Calu3 (cell line): Measurements from ENCODE around the gene ABCC10. TPM values are rescaled to one million over a fixed set of nuclear protein-coding genes. Genes with fewer than 3 reads are reported as not detected.
A peak's percentile ranks its signal among the peaks of the same experiment; 100 is the strongest.
"Not testable (repeated sequence)": the region's sequence is repeated elsewhere in the genome, so short reads cannot be mapped to it uniquely, and the experiment has no call there.

ENCODE experiments used
- BruUV-seq: library from RNA; stranded (reverse); fragments of 400-500 nt; replicated peaks from 2 replicates; lab custom pipeline; 2021; lab: Mats Ljungman, UMichigan
- CTCF ChIA-PET: fragments of 300-600 bp; sonication (Branson Sonifier 250); formaldehyde crosslinking; loops from one replicate; lab custom pipeline; 2022; ENCODE audit warnings: antibody characterized with exemption; lab: Charles Lee
- DNase-seq: peaks from one replicate; pipeline ENCODE4 v3.0.0; 2022
- H3K27ac Mint-ChIP-seq: one replicate; pipeline ENCODE4 v1.8.0; 2022; ENCODE audit warnings: mixed read lengths; ENCODE audit not compliant: unreplicated experiment
- H3K27me3 Mint-ChIP-seq: one replicate; pipeline ENCODE4 v1.8.0; 2022; ENCODE audit warnings: mixed read lengths; ENCODE audit not compliant: unreplicated experiment
- H3K36me3 Mint-ChIP-seq: one replicate; pipeline ENCODE4 v1.8.0; 2022; ENCODE audit warnings: mild to moderate bottlenecking, moderate library complexity, mixed read lengths; ENCODE audit not compliant: insufficient read depth, unreplicated experiment
- H3K4me1 Mint-ChIP-seq: one replicate; pipeline ENCODE4 v1.8.0; 2022; ENCODE audit warnings: mild to moderate bottlenecking, low read depth, mixed read lengths; ENCODE audit not compliant: unreplicated experiment
- H3K4me3 Mint-ChIP-seq: one replicate; pipeline ENCODE4 v1.8.0; 2022; ENCODE audit warnings: mild to moderate bottlenecking, low read depth, moderate library complexity, mixed read lengths; ENCODE audit not compliant: unreplicated experiment
- H3K9me3 Mint-ChIP-seq: one replicate; pipeline ENCODE4 v1.8.0; 2022; ENCODE audit warnings: low read depth, mixed read lengths; ENCODE audit not compliant: unreplicated experiment
- CTCF ChIP-seq: fragments of 200-600 bp; IDR thresholded peaks from one replicate; pipeline ENCODE4 v1.8.0; 2022; ENCODE audit warnings: antibody characterized with exemption; ENCODE audit not compliant: unreplicated experiment
- intact Hi-C: fragments of 100-400 bp; cut with micrococcal nuclease; formaldehyde crosslinking; loops from one replicate; pipeline ENCODE4 v1.10.0; 2022; ENCODE audit not compliant: unreplicated experiment
- total RNA-seq: library from RNA; stranded (reverse); gene quantifications from 2 replicates; pipeline ENCODE4 v1.2.3, GENCODE V29; 2022

ABCC10 gene
- total RNA-seq, 1 experiment from 2014 or later = 53.0 TPM

GRCh38 chr6:43391440-43392031 is 35.8 kb upstream of the ABCC10 start:
- CTCF ChIA-PET = interaction anchor here (0.6 to 0.7 kb wide), 2 partner anchors 33 to 60 kb away, joined by 3 read pairs; no protein-coding TSS in a partner anchor
- BruUV-seq = no TSS peak
- H3K27me3 Mint-ChIP-seq = peaks cover 56% of the 10 kb centered on the region
- H3K9me3 Mint-ChIP-seq = no peaks in the 10 kb centered on the region
- no peak for DNase-seq
- H3K27ac Mint-ChIP-seq = no peak overlapping the region
- peaks cover 21% of the 10 kb centered on the region for H3K4me1 Mint-ChIP-seq
- no peak for TF ChIP-seq CTCF
- intact Hi-C loops = no loop called here
- H3K36me3 Mint-ChIP-seq = peaks cover 3% of the 10 kb centered on the region
- no peak overlapping the region for H3K4me3 Mint-ChIP-seq

- H3K27ac Mint-ChIP-seq, CTCF ChIA-PET, DNase-seq, H3K9me3 Mint-ChIP-seq, BruUV-seq, H3K36me3 Mint-ChIP-seq, H3K4me3 Mint-ChIP-seq, intact Hi-C loops: not testable (repeated sequence)
- H3K4me1 Mint-ChIP-seq = peaks cover 25% of the 10 kb centered on the region
- H3K27me3 Mint-ChIP-seq = peaks cover 56% of the 10 kb centered on the region
Measured at GRCh38 chr6:43393133-43393532, 34.2 kb upstream of the ABCC10 start.

GRCh38 chr6:43393602-43394001 is 33.7 kb upstream of the ABCC10 start:
- Mint-ChIP-seq H3K27ac (no peak overlapping the region), H3K4me3 (no peak overlapping the region), H3K36me3 (peaks cover 4% of the 10 kb centered on the region), H3K27me3 (peaks cover 56% of the 10 kb centered on the region), H3K4me1 (peaks cover 25% of the 10 kb centered on the region), H3K9me3 (no peaks in the 10 kb centered on the region)
- TF ChIP-seq CTCF = no peak
- CTCF ChIA-PET = interaction anchor here (0.6 kb wide), 2 partner anchors 84 to 464 kb away, joined by 4 read pairs; partner anchors contain the start of genes CNPY3 and TJAP1
- no peak for DNase-seq
- intact Hi-C loops = no loop called here
- no TSS peak for BruUV-seq

- intact Hi-C loops = no loop called here
- CTCF ChIA-PET = interaction anchor here (1.3 kb wide), 1 partner anchor 165 kb away, joined by 3 read pairs; the partner anchor contains the start of gene DNPH1
- peaks cover 4% of the 10 kb centered on the region for H3K36me3 Mint-ChIP-seq
- no peak overlapping the region for H3K27ac Mint-ChIP-seq
- H3K4me1 Mint-ChIP-seq = peaks cover 25% of the 10 kb centered on the region
- no TSS peak for BruUV-seq
- no peaks in the 10 kb centered on the region for H3K9me3 Mint-ChIP-seq
- H3K4me3 Mint-ChIP-seq = no peak overlapping the region
- no peak for TF ChIP-seq CTCF
- peaks cover 52% of the 10 kb centered on the region for H3K27me3 Mint-ChIP-seq
- DNase-seq = no peak
Measured at GRCh38 chr6:43394982-43395381, 32.4 kb upstream of the ABCC10 start.

GRCh38 chr6:43395776-43396175 is 31.6 kb upstream of the ABCC10 start:
- peak; percentile 30 for DNase-seq
- intact Hi-C loops = no loop called here
- CTCF ChIA-PET = interaction anchor here (0.9 to 1.3 kb wide), 2 partner anchors 82 to 166 kb away, joined by 3 read pairs; partner anchors contain the start of genes DNPH1 and TJAP1
- BruUV-seq = no TSS peak
- peaks cover 52% of the 10 kb centered on the region for H3K27me3 Mint-ChIP-seq
- no peak for TF ChIP-seq CTCF
- no peak overlapping the region for H3K27ac Mint-ChIP-seq
- H3K4me3 Mint-ChIP-seq = no peak overlapping the region
- no peaks in the 10 kb centered on the region for H3K9me3 Mint-ChIP-seq
- H3K4me1 Mint-ChIP-seq = peaks cover 25% of the 10 kb centered on the region
- H3K36me3 Mint-ChIP-seq = peaks cover 4% of the 10 kb centered on the region
